H9 (cell line): Measurements from ENCODE around the gene EDN3. TPM values are rescaled to one million over a fixed set of nuclear protein-coding genes. Genes with fewer than 3 reads are reported as not detected.

Experiments used
- DNase-seq: peaks from one replicate; pipeline ENCODE4 v3.0.0-alpha.2; 2017
- H2AFZ ChIP-seq: one replicate; pipeline ENCODE4 v1.6.1; 2013; ENCODE audit warnings: mild to moderate bottlenecking, low read length, control low read depth, moderate library complexity
- H2AK5ac ChIP-seq: 2 replicates; pipeline ENCODE4 v1.6.1; 2013; ENCODE audit warnings: low read length, control low read depth, mixed read lengths; ENCODE audit not compliant: insufficient read length
- H2BK120ac ChIP-seq: one replicate; pipeline ENCODE4 v1.6.1; 2013; ENCODE audit warnings: low read depth, mild to moderate bottlenecking, low read length, control low read depth, inconsistent platforms; ENCODE audit not compliant: poor library complexity, severe bottlenecking
- H2BK12ac ChIP-seq: 2 replicates; pipeline ENCODE4 v1.6.1; 2013; ENCODE audit warnings: low read length, control low read depth, mixed read lengths, low read depth; ENCODE audit not compliant: insufficient read length
- H2BK15ac ChIP-seq: 2 replicates; pipeline ENCODE4 v1.6.1; 2013; ENCODE audit warnings: low read depth, low read length, control low read depth
- H2BK20ac ChIP-seq: one replicate; pipeline ENCODE4 v1.6.1; 2013; ENCODE audit warnings: low read depth, mild to moderate bottlenecking, low read length, control low read depth, inconsistent platforms; ENCODE audit not compliant: poor library complexity, severe bottlenecking
- H2BK5ac ChIP-seq: 2 replicates; pipeline ENCODE4 v1.6.1; 2013; ENCODE audit warnings: low read length, control low read depth, mixed read lengths; ENCODE audit not compliant: insufficient read length
- H3K14ac ChIP-seq: 2 replicates; pipeline ENCODE4 v1.6.1; 2013; ENCODE audit warnings: low read length, control low read depth; ENCODE audit not compliant: insufficient read depth
- H3K18ac ChIP-seq: 2 replicates; pipeline ENCODE4 v1.6.1; 2013; ENCODE audit warnings: low read depth, mild to moderate bottlenecking, mixed read lengths, low read length, control low read depth; ENCODE audit not compliant: insufficient read length
- H3K23ac ChIP-seq: 2 replicates; pipeline ENCODE4 v1.6.1; 2013; ENCODE audit warnings: low read length, control low read depth, mixed read lengths, low read depth; ENCODE audit not compliant: insufficient read length
- H3K23me2 ChIP-seq: 2 replicates; pipeline ENCODE4 v1.6.1; 2013; ENCODE audit warnings: low read depth, mild to moderate bottlenecking, mixed read lengths, low read length, control low read depth; ENCODE audit not compliant: insufficient read length, poor library complexity, severe bottlenecking
- H3K27ac ChIP-seq: 2 replicates; pipeline ENCODE4 v1.5.1; 2013; ENCODE audit warnings: low read length, control low read depth, mixed read lengths, low read depth; ENCODE audit not compliant: insufficient read length
- H3K27me3 ChIP-seq: 2 replicates; pipeline ENCODE4 v1.6.1; 2013; ENCODE audit warnings: low read length, control low read depth, inconsistent platforms; ENCODE audit not compliant: insufficient read depth
- H3K4ac ChIP-seq: 2 replicates; pipeline ENCODE4 v1.6.1; 2013; ENCODE audit warnings: low read depth, mild to moderate bottlenecking, control low read depth, inconsistent platforms, low read length, moderate library complexity
- H3K4me1 ChIP-seq: 2 replicates; pipeline ENCODE4 v1.6.1; 2013; ENCODE audit warnings: low read length, control low read depth, inconsistent platforms; ENCODE audit not compliant: insufficient read depth
- H3K4me2 ChIP-seq: 2 replicates; pipeline ENCODE4 v1.6.1; 2013; ENCODE audit warnings: low read length, control low read depth, mixed read lengths; ENCODE audit not compliant: insufficient read length, insufficient read depth
- H3K56ac ChIP-seq: 2 replicates; pipeline ENCODE4 v1.6.1; 2013; ENCODE audit warnings: low read depth, mild to moderate bottlenecking, mixed read lengths, low read length, control low read depth; ENCODE audit not compliant: insufficient read length
- H3K79me1 ChIP-seq: 2 replicates; pipeline ENCODE4 v1.6.1; 2013; ENCODE audit warnings: low read depth, mild to moderate bottlenecking, moderate library complexity, low read length, control low read depth, inconsistent platforms; ENCODE audit not compliant: insufficient read depth, poor library complexity, severe bottlenecking
- H3K79me2 ChIP-seq: 2 replicates; pipeline ENCODE4 v1.6.1; 2013; ENCODE audit warnings: low read length, control low read depth, inconsistent platforms; ENCODE audit not compliant: insufficient read depth
- H3K9ac ChIP-seq: 2 replicates; pipeline ENCODE4 v1.6.1; 2013; ENCODE audit warnings: low read length, control low read depth, mixed read lengths; ENCODE audit not compliant: insufficient read length; ENCODE audit errors: extremely low read depth
- H3K9me3 ChIP-seq: one replicate; pipeline ENCODE4 v1.6.1; 2013; ENCODE audit warnings: low read depth, low read length, inconsistent platforms; ENCODE audit not compliant: control insufficient read depth
- H3T11ph ChIP-seq: one replicate; pipeline ENCODE4 v1.6.1; 2013; ENCODE audit warnings: mild to moderate bottlenecking, low read length, control low read depth, inconsistent platforms
- H4K20me1 ChIP-seq: one replicate; pipeline ENCODE4 v1.6.1; 2013; ENCODE audit not compliant: control insufficient read depth, insufficient read length, insufficient read depth
- H4K5ac ChIP-seq: 2 replicates; pipeline ENCODE4 v1.6.1; 2013; ENCODE audit warnings: low read depth, mild to moderate bottlenecking, mixed read lengths, low read length, control low read depth; ENCODE audit not compliant: insufficient read length
- H4K8ac ChIP-seq: replicated peaks from 2 replicates; pipeline ENCODE4 v1.6.1; 2013; ENCODE audit warnings: low read length, control low read depth, mixed read lengths, low read depth; ENCODE audit not compliant: insufficient read length
- H4K91ac ChIP-seq: 2 replicates; pipeline ENCODE4 v1.6.1; 2013; ENCODE audit warnings: low read depth, mild to moderate bottlenecking, moderate library complexity, mixed read lengths, low read length, control low read depth; ENCODE audit not compliant: insufficient read length
- H3K27ac Mint-ChIP-seq, 3 experiments: 2 replicates in 2 of 3; 3 replicates in 1 of 3; pipeline ENCODE4 v1.8.0; 2020 to 2021; ENCODE audit warnings: mixed read lengths in 3 of 3, mild to moderate bottlenecking in 1 of 3, moderate library complexity in 1 of 3
- H3K27me3 Mint-ChIP-seq: 2 replicates; pipeline ENCODE4 v1.8.0; 2021; ENCODE audit warnings: low read depth, mild to moderate bottlenecking, moderate library complexity, mixed read lengths
- H3K36me3 Mint-ChIP-seq, 3 experiments: 2 replicates in 2 of 3; 3 replicates in 1 of 3; pipeline ENCODE4 v1.8.0; 2020 to 2021; ENCODE audit warnings: low read depth in 3 of 3, mixed read lengths in 3 of 3; ENCODE audit not compliant: insufficient read depth in 1 of 3
- H3K4me1 Mint-ChIP-seq, 2 experiments: 2 replicates each; pipeline ENCODE4 v1.8.0; 2020; ENCODE audit warnings: mixed read lengths in 2 of 2
- H3K4me3 Mint-ChIP-seq, 2 experiments: 2 replicates in 1 of 2; 3 replicates in 1 of 2; pipeline ENCODE4 v1.8.0; 2020 to 2021; ENCODE audit warnings: mild to moderate bottlenecking in 2 of 2, mixed read lengths in 2 of 2, moderate library complexity in 1 of 2
- H3K9me3 Mint-ChIP-seq, 2 experiments: 2 replicates in 1 of 2; 3 replicates in 1 of 2; pipeline ENCODE4 v1.8.0; 2020; ENCODE audit warnings: mild to moderate bottlenecking in 2 of 2, mixed read lengths in 2 of 2, moderate library complexity in 1 of 2
- WGBS: extraction: QIAGEN DNeasy Blood & Tissue Kit; methylation state at CpG from one replicate; pipeline ENCODE4 v1.1.7; 2013; ENCODE audit warnings: missing lambda C conversion rate, low lambda C conversion rate, mixed read lengths; ENCODE audit not compliant: insufficient read length; ENCODE audit errors: extremely low coverage; 5-methylcytosine and 5-hydroxymethylcytosine counted together
- total RNA-seq: library from RNA; stranded (reverse); gene quantifications from 2 replicates; pipeline ENCODE4 v1.2.1, GENCODE V29; 2021
- TF ChIP-seq, protein P1 (sequence below): fragments of 200-600 bp; sonication (generic); conservative IDR thresholded peaks from 3 replicates; pipeline ENCODE4 v1.8.0; 2021; ENCODE audit warnings: antibody characterized with exemption, mild to moderate bottlenecking

Gene EDN3
- total RNA-seq, 1 experiment from 2014 or later: 0.20 TPM

DNA sequence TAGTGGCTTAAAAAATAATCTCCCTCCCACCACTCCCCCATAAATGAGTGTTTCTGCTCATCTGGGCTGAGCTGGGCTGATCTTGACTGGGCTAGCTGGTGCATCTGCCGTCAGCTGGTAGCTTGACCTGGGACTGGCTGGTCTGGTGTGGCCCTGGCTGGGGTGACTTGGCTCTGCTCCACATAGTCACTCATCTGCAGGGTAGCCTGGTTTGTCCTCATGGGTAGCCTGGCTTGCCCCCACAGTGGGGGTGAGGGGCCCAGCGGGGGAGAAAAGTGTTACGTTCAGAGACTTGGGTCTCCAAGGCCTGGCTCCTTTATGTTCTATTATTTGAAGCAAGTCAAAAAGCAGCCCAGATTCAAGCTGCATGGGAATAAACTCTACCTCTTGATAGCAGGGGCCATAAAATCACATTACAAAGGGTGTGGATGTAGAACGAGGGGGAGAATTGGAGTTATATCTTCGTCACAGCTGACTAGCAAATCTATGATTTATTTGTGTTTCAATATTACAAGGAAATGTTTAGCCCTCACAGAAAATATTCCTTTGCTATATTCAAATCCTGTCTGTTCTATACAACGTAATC is 32.9 kb downstream of the EDN3 start:
- Histone ChIP-seq H2BK12ac (no peak overlapping the region), H4K91ac (no peak overlapping the region), H3K18ac (no peak overlapping the region), H3K79me2 (no peaks in the 10 kb centered on the region), H3K4me1 (no peaks in the 10 kb centered on the region), H3K27me3 (no peaks in the 10 kb centered on the region), H3K79me1 (no peaks in the 10 kb centered on the region), H4K5ac (no peak overlapping the region), H3K9me3 (no peaks in the 10 kb centered on the region), H3K23ac (no peak overlapping the region), H2BK15ac (no peak overlapping the region), H3K56ac (no peak overlapping the region), H2BK5ac (no peak overlapping the region), H3T11ph (no peak overlapping the region), H3K9ac (no peak overlapping the region), H3K4ac (no peak overlapping the region), H2BK120ac (no peak overlapping the region), H3K14ac (no peak overlapping the region; the same call in 1 of the 2 replicates), H2BK20ac (no peak overlapping the region), H3K27ac (no peak overlapping the region), H4K8ac (no peak overlapping the region), H2AK5ac (no peak overlapping the region), H2AFZ (no peak overlapping the region), H3K23me2 (peaks cover 3% of the 10 kb centered on the region), H4K20me1 (no peaks in the 10 kb centered on the region), H3K4me2 (no peak overlapping the region)
- no CpG with 5 or more reads among the region's 6 CpGs for WGBS
- H3K27ac Mint-ChIP-seq: peak overlapping the region in 1 of 3 experiments; percentile 46; a peak in 1 of 7 replicates
- H3K4me3 Mint-ChIP-seq: no peak overlapping the region
- H3K27me3 Mint-ChIP-seq: peaks cover 23% of the 10 kb centered on the region
- no peaks in the 10 kb centered on the region for H3K36me3 Mint-ChIP-seq
- TF ChIP-seq, protein P1, sequence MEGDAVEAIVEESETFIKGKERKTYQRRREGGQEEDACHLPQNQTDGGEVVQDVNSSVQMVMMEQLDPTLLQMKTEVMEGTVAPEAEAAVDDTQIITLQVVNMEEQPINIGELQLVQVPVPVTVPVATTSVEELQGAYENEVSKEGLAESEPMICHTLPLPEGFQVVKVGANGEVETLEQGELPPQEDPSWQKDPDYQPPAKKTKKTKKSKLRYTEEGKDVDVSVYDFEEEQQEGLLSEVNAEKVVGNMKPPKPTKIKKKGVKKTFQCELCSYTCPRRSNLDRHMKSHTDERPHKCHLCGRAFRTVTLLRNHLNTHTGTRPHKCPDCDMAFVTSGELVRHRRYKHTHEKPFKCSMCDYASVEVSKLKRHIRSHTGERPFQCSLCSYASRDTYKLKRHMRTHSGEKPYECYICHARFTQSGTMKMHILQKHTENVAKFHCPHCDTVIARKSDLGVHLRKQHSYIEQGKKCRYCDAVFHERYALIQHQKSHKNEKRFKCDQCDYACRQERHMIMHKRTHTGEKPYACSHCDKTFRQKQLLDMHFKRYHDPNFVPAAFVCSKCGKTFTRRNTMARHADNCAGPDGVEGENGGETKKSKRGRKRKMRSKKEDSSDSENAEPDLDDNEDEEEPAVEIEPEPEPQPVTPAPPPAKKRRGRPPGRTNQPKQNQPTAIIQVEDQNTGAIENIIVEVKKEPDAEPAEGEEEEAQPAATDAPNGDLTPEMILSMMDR: no peak
- H3K9me3 Mint-ChIP-seq: no peaks in the 10 kb centered on the region
- H3K4me1 Mint-ChIP-seq: peaks cover 0 to 2% of the 10 kb centered on the region in 2 experiments; a peak in 1 of 4 replicates
- DNase-seq: no peak
